Choroid plexus epithelial cell (primary cell): ENCODE measurements around the gene TRAPPC11.

ENCODE experiments used
- DNase-seq: peaks from one replicate; pipeline ENCODE4 v3.0.0-alpha.2; 2010; ENCODE audit warnings: low read depth
- H3K4me3 ChIP-seq: 2 replicates; pipeline ENCODE4 v1.5.1; 2011; ENCODE audit warnings: low read depth, mild to moderate bottlenecking, control low read depth, low read length, moderate library complexity
- CTCF ChIP-seq: conservative IDR thresholded peaks from 2 replicates; pipeline ENCODE4 v1.5.1; 2011; ENCODE audit warnings: low read depth, mild to moderate bottlenecking, control low read depth, inconsistent platforms, low read length, moderate library complexity

Gene TRAPPC11

GRCh38 chr4:183666088-183666487 is 7.0 kb downstream of the TRAPPC11 start:
- DNase-seq, result no peak
- no peak overlapping the region for H3K4me3 ChIP-seq
- TF ChIP-seq CTCF, result no peak

GRCh38 chr4:183670251-183670650 is 11.2 kb downstream of the TRAPPC11 start:
- DNase-seq, result no peak
- no peak for TF ChIP-seq CTCF
- H3K4me3 ChIP-seq, result no peak overlapping the region

GRCh38 chr4:183670960-183671555 is 12.0 kb downstream of the TRAPPC11 start:
- DNase-seq, result no peak
- no peak for TF ChIP-seq CTCF

GRCh38 chr4:183674153-183674552 is 15.1 kb downstream of the TRAPPC11 start:
- TF ChIP-seq CTCF, result no peak
- H3K4me3 ChIP-seq, result no peak overlapping the region
- DNase-seq, result no peak

More at GRCh38 chr4:183670960-183671555, 12.0 kb downstream of the TRAPPC11 start:
- H3K4me3 ChIP-seq, result no peak overlapping the region

- peak; percentile 16 for DNase-seq
- no peak overlapping the region for H3K4me3 ChIP-seq
- no peak for TF ChIP-seq CTCF
Measured at GRCh38 chr4:183675625-183676024, 16.5 kb downstream of the TRAPPC11 start.

GRCh38 chr4:183681119-183681518 is 22.0 kb downstream of the TRAPPC11 start:
- DNase-seq, result no peak
- no peak for TF ChIP-seq CTCF
- no peak overlapping the region for H3K4me3 ChIP-seq

- DNase-seq, result no peak
- no peak for TF ChIP-seq CTCF
- H3K4me3 ChIP-seq, result no peak overlapping the region
Measured at GRCh38 chr4:183686461-183686860, 27.4 kb downstream of the TRAPPC11 start.
